NCI-H2107 treated with DMSO at 0.1 percent for 48 hours (cell line): ENCODE data around the gene P3H3.

Experiments
- DNase-seq: peaks from one replicate; lab custom pipeline; 2025; ENCODE audit not compliant: unreplicated experiment; lab: John Stamatoyannopoulos, UW

Gene P3H3

DNA sequence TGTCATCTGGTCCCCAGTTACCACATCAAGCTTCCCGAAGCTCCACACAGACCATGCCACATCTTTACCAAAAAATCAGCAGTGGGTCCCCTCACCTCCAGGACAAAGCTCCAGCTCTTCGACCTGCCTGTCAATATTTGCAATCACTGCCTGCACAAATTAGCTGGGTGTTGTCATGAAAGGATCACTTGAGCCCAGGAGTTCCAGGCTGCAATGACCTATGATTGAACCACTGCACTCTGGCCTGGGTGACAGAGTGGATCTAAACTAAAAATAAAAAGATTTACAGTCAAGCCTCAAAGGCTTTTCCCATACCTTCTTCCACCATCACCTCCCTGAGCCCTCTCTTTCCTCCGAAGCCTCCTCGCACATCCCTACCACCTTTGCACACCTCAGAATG, 31.6 kb upstream of the P3H3 start:
- DNase-seq, result no peak

DNA sequence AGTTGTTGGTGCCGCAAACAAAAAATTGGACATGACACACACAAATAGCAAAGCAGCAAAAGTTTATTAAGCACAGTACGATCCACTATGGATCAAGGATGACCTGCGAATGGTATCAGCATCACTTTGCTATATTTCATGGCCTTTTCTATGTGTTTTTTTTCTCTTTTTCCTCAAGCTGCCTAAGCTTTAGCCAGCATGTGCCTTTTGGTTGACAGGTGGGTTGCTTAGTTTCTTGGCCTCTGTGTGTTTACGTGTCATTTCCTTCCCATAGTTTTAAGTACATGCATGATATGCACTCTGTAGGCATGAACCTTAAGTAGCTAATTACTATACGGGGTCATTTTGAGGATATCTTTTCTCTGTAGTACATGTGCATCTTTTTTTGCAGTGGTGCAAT, 29.1 kb upstream of the P3H3 start:
- no peak for DNase-seq

DNA sequence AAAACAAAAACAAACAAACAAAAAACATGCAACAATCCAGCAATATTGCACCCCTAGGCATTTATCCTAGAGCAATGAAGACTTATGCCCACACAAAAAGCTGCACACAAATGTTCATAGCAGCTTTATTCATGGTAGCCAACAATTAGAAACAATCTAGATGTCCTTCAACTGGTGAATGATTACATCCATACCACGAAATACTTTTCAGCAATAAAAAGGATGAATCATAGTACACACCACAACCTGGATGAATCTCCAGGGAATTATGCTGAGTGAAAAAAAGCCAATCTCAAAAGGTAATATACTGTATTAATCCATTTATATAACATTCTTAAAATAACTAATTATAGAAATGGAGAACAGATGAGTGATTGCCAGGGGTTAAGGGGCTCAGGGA, 21.0 kb upstream of the P3H3 start:
- no peak for DNase-seq

DNA sequence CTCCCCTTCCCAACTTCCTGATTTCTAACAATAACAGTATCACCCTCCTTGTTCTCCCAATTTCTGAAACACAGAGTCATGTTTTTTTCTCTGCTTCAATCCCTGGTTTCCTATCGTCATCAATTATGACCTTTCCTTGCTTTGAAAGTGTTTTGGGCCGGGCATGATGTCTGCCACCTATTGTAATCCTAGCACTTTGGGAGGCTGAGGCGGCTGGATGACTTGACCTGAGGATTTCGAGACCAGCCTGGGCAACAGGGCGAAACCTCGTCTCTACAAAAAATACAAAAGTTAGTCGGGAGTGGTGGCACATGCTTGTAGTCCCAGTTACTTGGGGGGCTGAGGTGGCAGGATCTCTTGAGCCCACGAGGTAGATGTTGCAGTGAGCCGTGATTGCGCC, 19.2 kb upstream of the P3H3 start:
- no peak for DNase-seq

DNA sequence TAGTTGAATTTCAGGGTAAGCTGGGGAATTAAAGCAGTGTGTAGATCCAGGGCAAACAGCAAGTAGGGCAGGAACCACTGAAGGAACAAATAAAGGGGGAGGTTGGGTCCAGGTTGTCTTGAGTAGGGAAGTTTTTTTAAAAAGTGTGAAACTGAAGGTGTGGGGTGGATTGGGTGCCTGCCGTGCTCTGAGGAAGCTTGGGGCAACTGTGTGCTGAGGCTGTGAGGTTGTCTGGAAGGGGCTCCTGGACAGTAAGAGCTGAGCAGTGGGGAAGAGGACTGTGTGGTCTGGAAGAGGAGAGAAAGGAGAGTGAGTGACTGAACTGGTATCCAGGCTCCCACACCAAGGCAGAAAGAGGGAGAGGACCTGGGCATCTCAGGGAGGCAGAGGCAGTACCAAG, 17.4 kb upstream of the P3H3 start:
- DNase-seq, result no peak

DNA sequence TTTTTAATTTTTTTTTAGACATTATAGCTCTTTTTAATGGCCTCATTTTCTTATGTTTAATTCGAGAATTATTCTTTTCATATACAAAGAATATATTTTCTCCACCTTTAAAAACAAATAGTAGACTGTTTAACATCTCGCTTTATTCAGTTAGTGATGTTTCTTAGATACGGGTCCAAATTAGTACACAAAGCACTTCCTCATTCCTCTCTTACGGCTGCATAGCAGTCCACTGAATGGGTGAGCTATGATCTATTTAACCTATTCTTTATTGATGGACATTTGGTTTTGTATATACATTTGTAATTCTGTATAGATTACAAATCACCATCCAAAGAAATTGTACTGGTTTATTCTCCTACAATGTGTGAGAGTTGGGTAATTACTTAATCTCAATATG, 14.8 kb upstream of the P3H3 start:
- DNase-seq, result no peak

DNA sequence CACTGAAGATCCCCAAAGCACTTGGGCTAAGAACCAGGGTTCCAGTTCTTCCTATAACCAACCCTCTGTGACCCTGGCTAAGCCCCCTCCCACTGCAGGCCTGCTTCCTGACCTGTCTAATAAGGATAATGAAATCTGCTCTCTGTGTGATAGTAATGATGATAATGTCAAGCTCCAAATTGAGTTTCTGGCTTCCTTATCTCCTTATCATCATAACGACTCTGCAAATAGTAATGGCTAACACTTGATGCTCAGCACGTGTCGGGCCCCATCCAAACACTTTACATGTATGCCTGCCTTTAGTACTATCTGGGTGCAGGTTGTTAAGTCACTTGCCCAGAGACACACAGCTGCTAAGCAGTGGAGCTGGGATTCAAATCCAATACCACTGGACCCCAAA, 11.6 kb upstream of the P3H3 start:
- no peak for DNase-seq

DNA sequence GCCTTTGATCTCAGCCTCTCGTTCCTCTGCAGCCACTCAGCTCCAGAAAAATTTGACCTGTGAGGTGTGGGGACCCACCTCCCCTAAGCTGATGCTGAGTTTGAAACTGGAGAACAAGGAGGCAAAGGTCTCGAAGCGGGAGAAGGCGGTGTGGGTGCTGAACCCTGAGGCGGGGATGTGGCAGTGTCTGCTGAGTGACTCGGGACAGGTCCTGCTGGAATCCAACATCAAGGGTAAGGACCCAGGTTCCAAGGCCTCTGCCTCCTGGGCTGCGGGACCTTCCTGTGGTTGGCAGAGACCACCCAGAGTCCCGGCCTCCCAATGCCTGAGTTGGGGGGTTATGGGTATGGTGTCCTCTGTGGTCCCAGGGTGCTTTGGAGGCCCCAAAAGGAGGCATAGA, 11.1 kb upstream of the P3H3 start:
- DNase-seq, result no peak

DNA sequence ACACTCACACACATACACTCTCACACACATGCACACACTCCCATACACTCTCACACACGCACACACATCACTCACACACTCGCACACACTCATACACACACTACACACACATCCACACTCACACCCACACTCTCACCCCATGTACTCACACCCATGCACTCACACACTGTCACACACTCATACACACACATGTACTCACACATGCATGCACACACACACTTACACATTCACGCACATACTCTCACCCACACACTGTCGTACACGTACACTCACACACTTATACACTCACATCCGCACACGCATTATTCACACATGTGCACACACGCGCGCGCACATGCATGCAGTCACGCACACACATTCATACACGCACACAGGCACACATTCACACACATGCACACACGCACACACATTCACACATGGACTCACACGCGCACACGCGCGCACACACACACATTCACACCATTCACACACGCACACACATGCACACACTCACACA, 10.5 kb upstream of the P3H3 start:
- DNase-seq, result no peak

DNA sequence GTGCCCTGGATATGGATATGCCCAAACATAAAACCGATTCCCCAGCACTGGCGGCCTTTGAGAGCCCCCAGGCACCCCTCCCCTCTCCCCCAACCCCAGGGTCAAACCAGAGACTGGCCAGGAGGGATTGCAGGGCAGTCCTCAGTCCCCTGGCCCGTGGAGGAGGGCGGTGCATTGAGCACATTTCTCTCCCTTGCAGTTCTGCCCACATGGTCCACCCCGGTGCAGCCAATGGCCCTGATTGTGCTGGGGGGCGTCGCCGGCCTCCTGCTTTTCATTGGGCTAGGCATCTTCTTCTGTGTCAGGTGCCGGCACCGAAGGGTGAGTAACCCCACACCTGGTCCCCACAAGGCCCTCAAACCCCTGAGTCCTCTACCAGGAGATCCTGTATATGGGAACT, 10.0 kb upstream of the P3H3 start:
- no peak for DNase-seq

DNA sequence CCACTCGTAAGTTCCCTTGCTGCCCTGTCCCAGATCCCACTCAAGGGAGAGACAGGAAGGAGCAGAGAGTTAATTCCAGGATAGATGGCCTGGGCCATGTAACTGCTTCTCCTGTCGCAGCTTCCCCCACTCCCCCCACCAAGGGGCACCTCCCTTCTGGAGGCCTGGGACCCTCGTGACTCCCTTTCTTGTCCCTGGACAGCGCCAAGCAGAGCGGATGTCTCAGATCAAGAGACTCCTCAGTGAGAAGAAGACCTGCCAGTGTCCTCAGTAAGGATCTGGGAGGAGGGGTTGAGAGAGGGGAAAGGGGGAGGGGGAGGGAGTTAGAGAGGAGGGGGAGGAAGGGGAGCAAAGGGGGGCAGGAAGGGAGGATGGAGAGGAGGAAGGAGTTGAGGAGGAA, 9.6 kb upstream of the P3H3 start:
- DNase-seq, result no peak

DNA sequence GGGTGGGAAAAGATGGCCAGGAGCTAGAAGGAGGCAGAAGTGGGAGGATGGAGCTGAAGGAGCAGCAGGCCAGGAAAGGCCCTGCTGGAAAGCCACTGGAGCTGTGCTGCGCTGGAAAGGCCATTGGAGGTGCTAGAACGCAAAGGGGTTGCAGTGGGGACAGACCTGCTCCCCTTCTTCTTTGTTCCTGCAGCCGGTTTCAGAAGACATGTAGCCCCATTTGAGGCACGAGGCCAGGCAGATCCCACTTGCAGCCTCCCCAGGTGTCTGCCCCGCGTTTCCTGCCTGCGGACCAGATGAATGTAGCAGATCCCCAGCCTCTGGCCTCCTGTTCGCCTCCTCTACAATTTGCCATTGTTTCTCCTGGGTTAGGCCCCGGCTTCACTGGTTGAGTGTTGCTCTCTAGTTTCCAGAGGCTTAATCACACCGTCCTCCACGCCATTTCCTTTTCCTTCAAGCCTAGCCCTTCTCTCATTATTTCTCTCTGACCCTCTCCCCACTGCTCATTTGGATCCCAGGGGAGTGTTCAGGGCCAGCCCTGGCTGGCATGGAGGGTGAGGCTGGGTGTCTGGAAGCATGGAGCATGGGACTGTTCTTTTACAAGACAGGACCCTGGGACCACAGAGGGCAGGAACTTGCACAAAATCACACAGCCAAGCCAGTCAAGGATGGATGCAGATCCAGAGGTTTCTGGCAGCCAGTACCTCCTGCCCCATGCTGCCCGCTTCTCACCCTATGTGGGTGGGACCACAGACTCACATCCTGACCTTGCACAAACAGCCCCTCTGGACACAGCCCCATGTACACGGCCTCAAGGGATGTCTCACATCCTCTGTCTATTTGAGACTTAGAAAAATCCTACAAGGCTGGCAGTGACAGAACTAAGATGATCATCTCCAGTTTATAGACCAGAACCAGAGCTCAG, 8.8 kb upstream of the P3H3 start:
- DNase-seq, result no peak

DNA sequence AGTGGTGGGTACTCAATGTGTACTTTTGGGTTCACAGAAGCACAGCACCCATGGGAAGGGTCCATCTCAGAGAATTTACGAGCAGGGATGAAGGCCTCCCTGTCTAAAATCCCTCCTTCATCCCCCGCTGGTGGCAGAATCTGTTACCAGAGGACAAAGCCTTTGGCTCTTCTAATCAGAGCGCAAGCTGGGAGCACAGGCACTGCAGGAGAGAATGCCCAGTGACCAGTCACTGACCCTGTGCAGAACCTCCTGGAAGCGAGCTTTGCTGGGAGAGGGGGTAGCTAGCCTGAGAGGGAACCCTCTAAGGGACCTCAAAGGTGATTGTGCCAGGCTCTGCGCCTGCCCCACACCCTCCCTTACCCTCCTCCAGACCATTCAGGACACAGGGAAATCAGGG, 8.0 kb upstream of the P3H3 start:
- no peak for DNase-seq

DNA sequence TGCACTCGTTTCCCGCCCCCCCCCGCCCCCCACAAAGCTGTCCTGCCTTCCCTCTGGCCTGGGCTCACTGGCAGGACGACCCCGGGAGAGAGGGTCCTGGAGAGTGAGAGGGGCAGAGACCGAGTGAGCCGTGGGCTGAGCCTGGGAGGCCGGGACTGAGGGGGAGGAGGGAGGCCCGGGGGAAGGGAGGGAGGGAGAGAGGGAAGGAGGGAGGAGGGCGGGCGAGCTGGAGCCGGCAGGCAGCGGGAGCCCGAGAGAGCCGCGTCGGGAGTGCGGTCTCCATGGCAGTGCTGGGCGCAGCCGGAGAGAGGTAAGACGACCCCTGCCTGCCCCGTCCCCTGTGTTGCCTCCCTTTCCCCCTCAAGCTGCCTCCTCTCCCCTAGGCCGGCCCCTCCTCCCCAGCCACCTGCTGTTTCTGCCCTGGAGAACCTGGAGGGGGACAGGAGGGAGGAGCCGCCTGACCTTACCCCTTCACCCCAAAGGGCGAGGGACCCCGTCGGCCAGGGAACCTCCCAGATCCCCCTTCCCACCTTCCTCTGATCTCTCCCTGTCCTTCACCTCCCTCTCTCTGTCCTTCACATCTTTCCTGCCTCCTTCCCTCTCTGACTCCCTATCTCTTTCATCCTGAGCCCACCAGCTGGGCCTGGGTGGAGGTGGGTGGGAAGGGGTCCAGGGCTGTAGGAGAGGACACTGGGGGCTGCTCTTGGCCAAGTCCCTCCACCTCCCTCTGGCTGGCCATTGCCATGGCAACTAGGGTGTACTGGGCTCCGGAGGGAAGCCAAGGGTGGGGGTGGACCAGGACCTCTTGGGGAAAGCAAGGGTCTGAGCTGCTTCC, 6.4 kb upstream of the P3H3 start, which contains the start of gene GPR162:
TSS of gene GPR162 (plus strand) at position 231 of the 835 bp plus-strand sequence. CDS start 2,078 bp downstream, outside the sequence.
- peak; percentile 43 for DNase-seq

DNA sequence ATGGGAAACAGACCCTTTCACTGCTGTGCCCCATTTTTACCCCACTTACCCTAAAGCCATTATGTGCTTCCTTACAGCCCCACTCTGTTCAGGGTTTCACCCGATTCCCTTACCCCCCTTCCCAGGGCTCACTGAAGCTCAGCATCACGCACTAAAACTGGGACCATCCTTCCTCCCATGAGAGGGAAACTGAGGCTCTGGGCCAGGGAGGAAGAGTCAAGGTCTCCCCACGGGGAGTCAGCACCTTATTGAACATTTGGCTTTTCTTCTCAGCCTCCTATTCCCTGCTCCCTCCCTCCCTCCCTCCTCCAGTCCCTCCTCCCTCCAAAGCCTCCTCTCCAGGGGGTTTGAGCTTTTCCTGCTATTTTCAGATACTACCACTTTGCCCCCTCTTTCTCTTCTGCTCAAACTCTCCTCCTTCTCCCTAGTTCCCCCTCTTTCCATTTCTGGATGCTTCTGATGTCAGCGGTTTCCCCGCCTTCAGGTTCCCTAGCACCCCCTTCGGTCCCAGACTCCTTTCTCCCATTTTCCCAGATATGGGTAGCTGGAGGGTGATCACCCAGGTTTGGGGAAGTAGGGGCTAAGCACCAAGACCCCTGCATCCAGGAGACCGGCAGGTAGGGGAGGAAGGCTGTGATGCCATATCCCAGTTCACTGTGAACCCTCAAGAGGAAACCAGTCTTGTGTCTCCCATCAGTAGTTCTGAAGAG, 5.6 kb upstream of the P3H3 start:
- no peak for DNase-seq

DNA sequence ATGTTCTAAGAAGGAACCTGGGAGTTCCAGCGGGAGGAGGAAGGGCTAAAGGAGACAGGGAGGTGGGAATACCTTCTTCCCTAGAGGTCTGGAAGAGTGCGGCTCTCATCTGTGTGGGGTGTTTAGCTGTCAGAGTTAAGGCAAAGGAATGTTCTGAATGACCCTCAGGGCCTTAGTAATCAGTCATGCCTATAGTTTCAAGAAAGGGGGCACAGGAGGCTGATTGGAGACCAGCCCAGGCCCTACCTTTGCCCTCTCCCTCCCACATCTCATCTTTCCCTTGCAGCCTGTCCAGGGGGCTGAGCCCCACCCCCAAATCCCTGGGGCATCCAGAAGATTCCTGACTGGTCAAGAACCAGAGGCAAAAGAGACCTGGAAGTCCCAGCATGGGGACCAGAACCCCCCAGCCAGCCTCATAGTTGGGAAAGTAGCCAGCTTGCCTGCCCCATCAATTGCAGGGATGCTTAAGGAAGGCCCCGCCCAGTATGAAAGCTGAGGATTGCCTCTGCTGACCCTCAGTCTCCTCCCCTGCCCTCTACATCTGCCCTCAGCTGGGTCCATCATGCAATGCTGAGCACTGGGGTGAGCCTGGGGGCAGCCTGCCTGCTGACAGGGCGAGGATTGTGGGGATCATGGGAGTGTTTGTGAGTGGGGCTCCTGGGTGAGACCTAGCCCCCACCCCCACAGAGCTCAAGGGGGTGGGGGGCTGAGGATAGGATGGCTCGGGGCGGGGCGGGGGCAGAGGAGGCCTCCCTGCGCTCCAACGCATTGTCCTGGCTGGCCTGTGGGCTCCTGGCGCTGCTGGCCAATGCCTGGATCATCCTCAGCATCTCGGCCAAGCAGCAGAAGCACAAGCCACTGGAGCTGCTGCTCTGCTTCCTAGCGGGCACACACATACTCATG, 4.8 kb upstream of the P3H3 start:
- no peak for DNase-seq

DNA sequence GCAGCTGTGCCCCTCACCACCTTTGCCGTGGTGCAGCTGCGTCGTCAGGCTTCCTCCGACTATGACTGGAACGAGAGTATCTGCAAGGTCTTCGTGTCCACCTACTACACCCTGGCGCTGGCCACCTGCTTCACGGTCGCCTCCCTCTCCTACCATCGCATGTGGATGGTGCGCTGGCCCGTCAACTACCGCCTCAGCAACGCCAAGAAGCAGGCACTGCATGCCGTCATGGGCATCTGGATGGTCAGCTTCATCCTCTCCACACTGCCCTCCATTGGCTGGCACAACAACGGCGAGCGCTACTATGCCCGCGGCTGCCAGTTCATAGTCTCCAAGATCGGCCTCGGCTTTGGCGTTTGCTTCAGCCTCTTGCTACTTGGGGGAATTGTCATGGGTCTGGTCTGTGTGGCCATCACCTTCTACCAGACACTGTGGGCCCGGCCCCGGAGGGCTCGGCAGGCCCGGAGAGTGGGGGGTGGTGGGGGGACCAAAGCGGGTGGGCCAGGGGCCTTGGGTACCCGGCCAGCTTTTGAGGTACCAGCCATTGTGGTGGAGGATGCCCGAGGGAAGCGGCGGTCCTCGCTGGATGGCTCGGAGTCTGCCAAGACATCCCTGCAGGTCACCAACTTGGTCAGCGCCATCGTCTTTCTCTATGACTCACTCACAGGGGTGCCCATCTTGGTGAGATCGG, 4.0 kb upstream of the P3H3 start:
- no peak for DNase-seq

DNA sequence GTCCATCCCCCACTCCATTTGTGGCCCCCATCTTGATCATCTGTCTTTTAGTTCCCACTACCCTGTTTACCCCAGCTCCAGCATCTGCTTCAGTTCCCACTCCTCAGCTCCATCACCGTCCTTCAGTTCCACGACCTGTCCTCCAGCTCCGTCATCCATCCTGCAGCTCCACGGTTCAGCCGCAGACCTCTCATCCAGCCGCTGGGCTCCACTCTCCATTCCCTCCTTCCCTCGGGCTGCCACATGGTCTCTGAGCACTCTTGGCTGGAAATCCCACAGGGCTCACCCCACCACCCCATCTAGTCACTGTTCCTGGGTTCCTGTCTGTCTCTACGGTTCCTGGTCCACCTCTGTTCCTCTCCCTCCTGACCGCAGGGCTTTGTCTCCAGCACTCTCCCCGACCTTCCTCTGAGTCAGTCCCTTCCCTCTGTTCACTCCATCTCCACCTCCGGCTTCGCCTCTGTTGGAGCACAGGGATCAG, 3.3 kb upstream of the P3H3 start:
- no peak for DNase-seq

DNA sequence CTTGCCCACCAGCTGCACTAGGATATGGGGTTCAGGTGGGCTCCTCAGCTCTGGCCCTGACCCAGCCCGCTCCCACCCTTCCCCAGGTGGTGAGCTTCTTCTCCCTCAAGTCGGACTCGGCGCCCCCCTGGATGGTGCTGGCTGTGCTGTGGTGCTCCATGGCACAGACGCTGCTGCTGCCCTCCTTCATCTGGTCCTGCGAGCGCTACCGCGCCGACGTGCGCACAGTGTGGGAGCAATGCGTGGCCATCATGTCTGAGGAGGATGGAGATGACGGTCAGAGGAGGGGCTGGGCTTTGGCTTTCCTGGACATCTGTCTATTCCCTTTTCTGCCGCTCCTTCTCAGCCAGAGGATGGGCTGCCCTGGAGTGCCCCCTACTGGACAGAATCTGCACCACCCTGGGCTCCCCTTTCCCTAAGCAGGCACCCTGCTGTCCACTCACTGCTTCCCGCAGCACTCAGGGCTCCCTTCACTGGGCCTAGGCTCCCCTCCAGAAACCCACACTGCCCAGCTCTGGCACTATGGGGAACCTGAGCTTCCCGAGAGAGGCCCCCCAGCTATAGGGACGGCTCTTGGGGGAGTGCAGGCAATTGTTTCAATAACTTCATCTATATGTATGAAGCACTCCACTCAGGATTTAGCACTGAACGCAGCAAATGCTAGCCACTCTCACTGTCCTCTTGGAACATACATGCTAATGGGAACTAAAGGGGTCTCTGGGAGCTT, 2.6 kb upstream of the P3H3 start:
- peak; percentile 80 for DNase-seq
